Transverse colon (tissue), 3 donors: Measurements from ENCODE around the gene WDR48.

Source experiments
- CTCF ChIP-seq, 5 experiments: fragments of 200-600 bp in 3 of 5; fragments of 450-650 bp in 2 of 5; sonication (generic) in 3 of 5; IDR thresholded peaks; 1 replicate in 2 of 5; 2 replicates in 3 of 5; pipeline ENCODE4 v1.5.1; 2016 to 2017; ENCODE audit warnings: antibody characterized with exemption in 5 of 5, inconsistent platforms in 3 of 5, mild to moderate bottlenecking in 2 of 5, moderate library complexity in 1 of 5
- EP300 ChIP-seq: sonication (generic); formaldehyde crosslinking; IDR thresholded peaks from one replicate; pipeline ENCODE4 v1.6.1; 2017; ENCODE audit warnings: antibody characterized with exemption, low read depth
- POLR2A ChIP-seq: fragments of 450-650 bp; IDR thresholded peaks from one replicate; pipeline ENCODE4 v1.6.1; 2016; ENCODE audit warnings: antibody characterized with exemption, mild to moderate bottlenecking, moderate library complexity

- no peak for TF ChIP-seq CTCF (IDR thresholded peaks at IDR 0.05)
- TF ChIP-seq POLR2A: no peak
- TF ChIP-seq EP300: no peak
These were observed 27.3 kb upstream of the WDR48 start for GRCh38 chr3:39024497-39024896.
